ENCODE data around the gene PTK6.
"Not testable (repeated sequence)": the region's sequence is repeated elsewhere in the genome, so short reads cannot be mapped to it uniquely, and the experiment has no call there.

PTK6 gene

GRCh38 chr20:63529180-63529860 lies 7.9 kb downstream of the PTK6 start:
- DNase-seq (ENCODE audit: low read depth), result no peak

GRCh38 chr20:63527184-63527583 lies 10.0 kb downstream of the PTK6 start:
- no peak for DNase-seq (ENCODE audit: low read depth)

GRCh38 chr20:63525971-63526370 lies 11.2 kb downstream of the PTK6 start:
- no peak for DNase-seq (ENCODE audit: low read depth)

DNA sequence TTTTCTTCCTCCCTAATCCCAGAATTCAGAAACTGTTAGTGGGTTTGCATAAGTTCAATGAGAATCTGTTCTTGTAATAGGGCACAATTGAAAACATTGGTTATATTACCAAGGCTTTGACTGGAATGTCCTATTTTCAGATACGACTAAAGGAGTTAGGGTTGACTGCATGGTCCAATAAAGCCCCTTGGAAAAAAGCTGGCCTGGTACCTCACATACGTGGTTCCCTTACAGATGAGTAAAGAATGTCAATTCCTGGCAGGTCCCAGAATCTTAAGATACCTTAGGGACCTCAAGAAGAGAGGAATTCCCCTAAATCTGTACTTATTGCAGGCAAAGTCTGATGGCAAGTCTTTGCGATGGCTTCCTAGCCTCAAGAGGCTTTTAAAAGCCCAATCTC lies 12.0 kb downstream of the PTK6 start:
- DNase-seq (ENCODE audit: low read depth), result no peak

GRCh38 chr20:63522981-63523611 lies 14.1 kb downstream of the PTK6 start:
- DNase-seq (ENCODE audit: low read depth), result no peak

DNA sequence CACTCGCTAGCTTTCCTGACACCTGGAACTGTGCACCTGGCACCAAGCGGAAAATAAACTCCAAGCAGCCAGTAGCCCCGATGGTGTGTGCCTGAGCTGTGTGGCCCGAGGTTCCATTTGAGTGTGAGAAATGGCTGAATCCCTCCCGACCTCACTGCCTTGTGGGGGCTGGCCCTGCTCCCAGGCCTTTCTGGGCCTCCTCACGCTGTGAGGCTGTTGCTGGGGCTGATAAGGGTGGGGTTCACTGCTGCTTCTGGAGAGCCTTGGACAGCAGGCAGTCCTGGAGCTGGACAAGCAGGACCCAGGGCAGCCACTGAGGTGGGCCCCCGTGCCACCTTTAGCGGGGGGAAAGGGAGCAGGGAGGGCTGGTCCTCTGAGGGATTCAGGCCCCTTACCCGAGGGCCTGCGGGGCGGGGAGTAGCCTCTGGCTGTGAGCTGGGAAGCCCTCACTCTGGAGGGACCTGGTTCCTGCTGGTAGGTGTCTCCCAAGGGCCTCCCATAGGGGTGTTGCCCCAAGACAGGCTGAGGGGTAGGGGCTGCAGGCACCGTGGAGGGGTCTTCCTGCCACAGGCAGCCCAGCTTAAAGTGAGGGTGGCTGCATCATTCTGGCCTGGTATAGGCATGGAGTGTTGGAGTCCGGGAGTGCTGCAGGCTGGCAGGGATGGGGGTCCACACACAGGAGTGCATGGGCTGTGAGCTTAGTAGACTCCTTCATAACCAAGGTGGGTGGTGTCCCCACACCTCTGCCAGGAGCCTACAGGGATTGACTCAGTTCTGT lies 14.9 kb downstream of the PTK6 start:
- DNase-seq (ENCODE audit: low read depth), result no peak

DNA sequence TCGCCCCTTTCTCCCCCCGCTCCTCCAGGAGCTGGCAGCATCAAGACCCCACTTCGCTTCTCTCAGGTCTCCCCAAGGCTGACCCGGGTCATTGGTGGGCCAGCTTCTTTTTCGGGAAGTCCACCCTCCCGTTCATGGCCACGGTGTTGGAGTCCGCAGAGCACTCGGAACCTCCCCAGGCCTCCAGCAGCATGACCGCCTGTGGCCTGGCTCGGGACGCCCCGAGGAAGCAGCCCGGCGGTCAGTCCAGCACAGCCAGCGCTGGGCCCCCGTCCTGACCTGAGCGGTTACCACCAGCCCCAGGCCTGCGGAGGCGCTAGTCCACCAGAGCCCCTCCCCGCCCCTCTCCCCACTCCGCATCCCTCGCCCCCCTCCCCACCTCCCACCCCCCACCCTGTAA lies 15.6 kb downstream of the PTK6 start:
- DNase-seq (ENCODE audit: low read depth), result no peak

- peak; percentile 35 for DNase-seq (ENCODE audit: low read depth)
Measured at GRCh38 chr20:63520934-63521601, 16.1 kb downstream of the PTK6 start.

DNA sequence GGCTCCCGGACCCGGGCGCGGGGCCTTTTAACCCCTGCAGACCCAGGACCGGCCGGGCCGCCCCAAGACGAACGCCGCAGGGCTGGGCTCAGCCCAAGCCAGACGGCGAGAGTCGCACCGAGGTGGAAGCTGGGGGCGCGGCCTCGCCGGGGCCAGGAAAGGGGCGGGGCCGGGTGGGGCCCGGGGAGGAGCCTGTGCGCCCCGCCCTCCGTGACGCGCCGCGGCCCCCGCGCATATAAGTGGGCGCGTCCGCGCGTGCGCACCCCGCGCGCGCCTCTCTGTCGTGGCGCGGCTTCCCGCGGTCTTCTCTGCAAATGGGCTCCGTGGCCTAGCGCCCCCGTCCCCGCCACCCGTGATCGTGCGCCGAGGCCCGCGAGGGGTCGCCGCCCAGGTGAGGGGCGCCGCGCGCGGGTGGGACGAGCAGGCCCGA lies 16.7 kb downstream of the PTK6 start, which contains the start of gene PPDPF:
TSS of gene PPDPF (plus strand) at position 262 of the 430 bp plus-strand sequence. CDS start 544 bp downstream, outside the sequence.
- DNase-seq (ENCODE audit: low read depth), result peak; percentile 71

DNA sequence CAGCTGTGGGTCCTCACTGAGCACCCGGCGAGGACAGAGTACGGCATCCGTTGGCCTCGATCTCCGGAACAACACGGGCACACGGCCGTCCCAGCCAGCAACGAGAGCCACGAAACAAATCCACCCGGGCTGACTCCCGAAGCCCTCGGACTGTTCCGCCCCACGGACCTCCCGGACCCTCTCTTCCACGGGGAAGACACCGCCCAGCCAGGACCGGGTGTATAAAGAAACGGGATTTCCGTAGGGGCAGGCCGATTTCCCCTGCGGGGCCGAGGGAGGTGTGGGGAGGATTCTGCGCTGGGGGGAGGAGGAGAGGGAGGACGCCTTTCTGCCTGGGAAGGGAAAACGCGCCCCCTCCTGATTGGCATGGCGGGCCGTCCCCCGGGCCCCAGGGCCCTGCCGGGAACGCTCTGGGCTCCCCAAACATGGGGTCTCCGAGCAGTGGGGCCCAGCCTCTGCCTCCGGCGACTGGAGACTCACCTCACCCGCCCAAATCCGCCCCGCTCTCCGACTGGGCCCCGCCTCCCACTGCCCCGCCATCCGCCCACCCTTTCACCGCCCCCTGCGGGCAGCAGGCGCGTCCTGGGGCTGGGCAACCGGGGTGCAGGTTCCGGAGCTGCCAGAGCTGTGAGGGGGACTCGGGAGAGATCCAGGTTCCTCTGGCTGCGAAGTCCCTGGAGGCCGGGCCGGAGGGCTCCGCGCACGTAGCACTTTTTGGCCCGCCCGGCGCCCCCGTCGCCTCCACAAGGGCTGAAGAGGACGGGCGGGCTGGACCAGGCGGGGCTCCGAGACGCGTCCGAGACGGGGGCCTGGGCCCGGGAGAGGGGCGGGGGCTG lies 17.3 kb downstream of the PTK6 start:
- DNase-seq (ENCODE audit: low read depth), result peak; percentile 59

DNA sequence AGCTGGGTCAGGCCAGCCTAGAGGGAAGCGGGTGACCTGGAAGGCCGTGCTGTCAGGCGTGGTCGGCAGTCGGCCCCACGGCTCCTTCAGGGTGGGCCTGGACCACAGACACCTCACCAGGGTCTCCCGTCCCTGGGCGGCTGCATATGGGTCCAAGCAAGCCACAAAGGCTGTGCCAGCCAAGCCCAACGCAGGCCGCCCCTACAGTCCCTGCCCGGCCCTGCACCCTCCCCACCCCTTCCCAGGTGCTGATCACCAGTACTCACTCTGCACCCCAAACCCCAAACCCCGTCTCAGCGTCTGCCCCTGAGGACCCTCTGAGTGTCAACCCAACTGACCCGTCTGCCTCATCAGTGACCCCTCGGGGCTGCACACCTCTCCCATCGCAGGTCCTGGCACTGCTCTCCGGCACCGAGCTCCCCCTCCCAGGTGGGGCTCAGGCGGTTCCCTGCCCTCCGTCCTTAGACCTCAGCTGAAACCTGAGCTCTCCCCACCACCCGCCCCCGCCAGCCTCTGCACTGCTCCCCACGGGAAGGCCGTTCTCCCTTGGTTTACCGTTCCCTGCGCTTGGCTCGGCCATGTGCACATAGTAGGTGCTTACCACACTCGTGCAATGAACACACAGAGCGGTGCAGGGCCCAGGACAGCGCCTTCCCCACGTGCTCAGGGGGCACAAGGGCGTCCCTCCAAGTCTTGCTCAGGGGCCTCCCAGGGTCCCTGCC lies 18.1 kb downstream of the PTK6 start:
- no peak for DNase-seq (ENCODE audit: low read depth)

DNA sequence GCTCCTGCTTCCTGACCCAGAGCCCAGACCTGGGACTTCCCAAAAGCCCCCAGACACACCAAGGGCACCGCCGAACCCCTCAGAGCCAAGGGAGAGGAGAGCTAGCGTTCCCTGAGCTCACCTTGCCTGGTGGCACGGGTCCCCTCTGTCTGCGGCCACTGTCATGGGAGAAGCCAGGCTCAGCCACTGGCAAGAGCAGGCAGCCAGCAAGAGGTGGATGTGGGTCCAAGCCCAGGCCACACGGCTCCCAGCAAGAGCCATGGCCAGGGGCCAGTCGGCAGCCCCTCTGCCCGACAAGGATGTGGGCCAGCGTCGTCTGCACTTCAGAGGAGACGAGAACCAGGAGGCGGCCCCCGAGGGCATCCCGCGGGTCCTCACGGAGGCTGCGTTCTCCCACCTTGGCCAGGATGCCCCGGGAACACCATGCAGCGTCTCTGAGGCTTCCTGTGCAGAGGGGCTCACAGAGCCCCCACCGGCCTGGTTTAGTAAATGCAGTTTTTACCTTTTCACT lies 18.8 kb downstream of the PTK6 start:
- no peak for DNase-seq (ENCODE audit: low read depth)

- no peak for DNase-seq (ENCODE audit: low read depth)
Measured at GRCh38 chr20:63517376-63518309, 19.5 kb downstream of the PTK6 start.

DNA sequence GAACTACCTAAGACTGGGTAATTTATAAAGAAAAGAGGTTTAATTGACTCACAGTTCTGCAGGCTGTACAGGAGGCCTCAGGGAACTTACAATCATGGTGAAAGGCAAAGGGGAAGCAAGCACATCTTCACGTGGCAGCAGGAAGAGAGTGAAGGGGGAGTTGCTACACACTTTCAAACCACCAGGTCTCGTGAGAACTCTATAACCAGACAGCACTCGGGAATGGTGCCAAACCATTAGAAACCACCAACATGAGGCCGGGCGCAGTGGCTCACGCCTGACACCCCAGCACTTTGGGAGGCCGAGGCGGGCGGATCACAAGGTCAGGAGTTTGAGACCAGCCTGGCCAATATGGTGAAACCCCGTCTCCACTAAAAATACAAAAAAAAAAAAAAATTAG lies 22.7 kb downstream of the PTK6 start:
- DNase-seq (ENCODE audit: low read depth), result not testable (repeated sequence)

DNA sequence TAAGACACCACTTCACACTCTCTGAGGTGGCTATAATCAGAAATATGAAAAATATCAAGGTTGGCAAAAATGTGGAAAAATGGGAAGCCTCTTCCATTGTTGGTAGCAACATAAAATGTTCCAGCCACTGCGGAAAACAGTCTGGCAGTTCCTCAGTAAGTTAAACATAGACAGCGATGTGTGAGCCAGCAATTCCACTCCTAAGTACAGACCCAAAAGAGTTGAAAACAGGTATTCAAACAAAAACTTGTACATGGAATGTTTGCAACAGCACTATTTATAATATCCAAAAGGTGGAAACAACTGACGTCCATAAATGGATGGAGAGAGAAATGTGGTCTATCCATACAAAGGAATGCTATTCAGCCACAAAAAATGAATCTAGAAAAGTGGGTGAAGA lies 24.0 kb downstream of the PTK6 start:
- DNase-seq (ENCODE audit: low read depth), result no peak

GRCh38 chr20:63509088-63509564 lies 28.1 kb downstream of the PTK6 start:
- DNase-seq (ENCODE audit: low read depth), result no peak

- no peak for DNase-seq (ENCODE audit: low read depth)
Measured at GRCh38 chr20:63508072-63508768, 29.0 kb downstream of the PTK6 start.

DNA sequence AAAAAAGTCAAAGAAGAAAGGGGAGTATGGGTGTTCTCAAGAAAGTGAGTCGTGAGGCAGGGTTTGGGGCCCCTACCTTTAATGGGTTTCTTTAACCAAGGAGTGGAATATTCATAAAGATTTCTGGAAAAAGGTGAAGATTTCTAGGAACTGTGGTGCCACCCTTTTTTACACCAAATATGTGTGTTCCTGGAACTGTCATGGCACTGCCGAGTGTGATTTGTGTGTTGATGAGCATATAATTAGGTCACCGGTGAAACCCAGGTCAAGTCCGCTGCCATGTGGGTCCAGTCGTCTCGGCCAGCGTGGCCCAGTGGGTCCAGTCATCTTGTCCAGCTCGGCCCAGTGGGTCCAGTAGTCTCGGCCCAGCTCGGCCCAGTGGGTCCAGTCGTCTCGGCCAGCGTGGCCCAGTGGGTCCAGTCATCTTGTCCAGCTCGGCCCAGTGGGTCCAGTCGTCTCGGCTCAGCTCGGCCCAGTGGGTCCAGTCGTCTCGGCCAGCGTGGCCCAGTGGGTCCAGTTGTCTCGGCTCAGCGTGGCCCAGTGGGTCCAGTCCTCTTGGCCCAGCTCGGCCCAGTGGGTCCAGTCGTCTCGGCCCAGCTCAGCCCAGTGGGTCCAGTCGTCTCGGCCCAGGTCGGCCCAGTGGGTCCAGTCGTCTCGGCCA lies 30.0 kb downstream of the PTK6 start:
- no peak for DNase-seq (ENCODE audit: low read depth)
